HCT116 (cell line): ENCODE measurements around the gene ADGRF5.

Experiments
- CTCF ChIP-seq, 3 experiments: fragments of 200-600 bp in 1 of 3; sonication (generic) in 1 of 3; IDR thresholded peaks in 2 of 3; conservative IDR thresholded peaks in 1 of 3; 2 replicates each; pipeline ENCODE4 v1.5.1; 2012 to 2017; ENCODE audit warnings: low read depth in 2 of 3, low read length in 2 of 3, antibody characterized with exemption in 1 of 3, borderline replicate concordance in 1 of 3, control low read depth in 1 of 3, mild to moderate bottlenecking in 1 of 3, mixed read lengths in 1 of 3, mixed run types in 1 of 3, moderate library complexity in 1 of 3; ENCODE audit not compliant: insufficient read depth in 1 of 3
- EZH2 ChIP-seq: fragments of 200-600 bp; sonication (generic); IDR thresholded peaks from 2 replicates; pipeline ENCODE4 v1.6.1; 2017; ENCODE audit warnings: antibody characterized with exemption, mixed run types
- EZH2phosphoT487 ChIP-seq: fragments of 200-600 bp; IDR thresholded peaks from 2 replicates; pipeline ENCODE4 v1.6.1; 2018; ENCODE audit warnings: antibody characterized with exemption, borderline replicate concordance
- JUND ChIP-seq: IDR thresholded peaks from 2 replicates; pipeline ENCODE4 v1.6.1; 2012
- MAX ChIP-seq: IDR thresholded peaks from 2 replicates; pipeline ENCODE4 v1.6.1; 2012
- POLR2A ChIP-seq: IDR thresholded peaks from 2 replicates; pipeline ENCODE4 v1.7.0; 2011; ENCODE audit warnings: borderline replicate concordance; ENCODE audit not compliant: insufficient read depth, insufficient read length; ENCODE audit errors: extremely low read depth
- POLR2AphosphoS5 ChIP-seq: IDR thresholded peaks from 2 replicates; pipeline ENCODE4 v1.6.1; 2011; ENCODE audit warnings: mild to moderate bottlenecking, low read depth, low read length, moderate library complexity
- REST ChIP-seq: IDR thresholded peaks from 2 replicates; pipeline ENCODE4 v1.6.1; 2012; ENCODE audit warnings: low read depth
- YY1 ChIP-seq: IDR thresholded peaks from 2 replicates; pipeline ENCODE4 v1.6.1; 2011; ENCODE audit warnings: low read length, low read depth, moderate library complexity, mild to moderate bottlenecking; ENCODE audit not compliant: insufficient replicate concordance; ENCODE audit errors: extremely low read depth
- ZBTB33 ChIP-seq: IDR thresholded peaks from 2 replicates; pipeline ENCODE4 v1.6.1; 2011; ENCODE audit warnings: mild to moderate bottlenecking, low read length, moderate library complexity; ENCODE audit not compliant: insufficient replicate concordance; ENCODE audit errors: extremely low read depth
- ZFX ChIP-seq: fragments of 450-650 bp; IDR thresholded peaks from 2 replicates; pipeline ENCODE4 v1.6.1; 2017
- ZNF274 ChIP-seq: fragments of 200-500 bp; sonication (Bioruptor generic); IDR thresholded peaks from 2 replicates; pipeline ENCODE4 v1.6.1; 2014; ENCODE audit warnings: mild to moderate bottlenecking, low read depth, low read length, inconsistent platforms

- TF ChIP-seq POLR2A = no peak
- TF ChIP-seq CTCF (IDR thresholded peaks at IDR 0.05 in 2 of 3, conservative IDR thresholded peaks at IDR 0.05 in 1 of 3; ENCODE audit: borderline replicate concordance in 1 of 3, insufficient read depth in 1 of 3, low read depth in 2 of 3, low read length in 2 of 3) = peak in 2 of 3 experiments; percentile 25 to 43; a peak in 4 of 6 replicates
- no peak for TF ChIP-seq POLR2AphosphoS5
- TF ChIP-seq YY1 = no peak
- 0 out of 2 replicates have a peak, but pooled peaks have one; percentile 3 for TF ChIP-seq REST
- no peak for TF ChIP-seq JUND
- no peak for TF ChIP-seq ZFX
- TF ChIP-seq EZH2 = no peak
- TF ChIP-seq ZNF274 = no peak
- TF ChIP-seq MAX = no peak
- no peak for TF ChIP-seq ZBTB33
- no peak for TF ChIP-seq EZH2phosphoT487
Observed at GRCh38 chr6:46903175-46903574, 18.6 kb downstream of the ADGRF5 start.
